ENCODE results near the gene ULBP1.
"Not testable (repeated sequence)": the region's sequence is repeated elsewhere in the genome, so short reads cannot be mapped to it uniquely, and the experiment has no call there.

The ULBP1 gene

DNA sequence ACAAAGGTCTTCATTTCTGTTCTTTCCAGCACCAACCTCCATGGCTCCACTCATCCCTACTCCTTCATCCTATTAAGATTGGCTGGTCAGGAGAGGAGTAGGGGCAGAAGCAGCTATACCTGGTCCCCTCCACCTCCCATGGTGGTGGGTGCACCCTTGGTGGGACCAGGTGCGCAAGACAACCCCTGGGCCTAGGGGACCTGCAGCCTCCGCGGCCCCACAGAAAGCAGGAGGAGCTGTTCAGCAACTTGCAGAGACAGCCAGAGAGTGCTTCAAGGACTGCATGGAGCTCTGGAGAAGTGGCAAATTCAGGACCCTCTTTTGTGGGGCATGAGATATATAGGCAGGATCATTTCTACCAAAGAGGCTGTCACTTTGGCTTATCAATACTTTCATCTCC is 12.1 kb upstream of the ULBP1 start:
- no peak for DNase-seq (ENCODE audit: low spot score)
- no peak for FAIRE-seq

DNA sequence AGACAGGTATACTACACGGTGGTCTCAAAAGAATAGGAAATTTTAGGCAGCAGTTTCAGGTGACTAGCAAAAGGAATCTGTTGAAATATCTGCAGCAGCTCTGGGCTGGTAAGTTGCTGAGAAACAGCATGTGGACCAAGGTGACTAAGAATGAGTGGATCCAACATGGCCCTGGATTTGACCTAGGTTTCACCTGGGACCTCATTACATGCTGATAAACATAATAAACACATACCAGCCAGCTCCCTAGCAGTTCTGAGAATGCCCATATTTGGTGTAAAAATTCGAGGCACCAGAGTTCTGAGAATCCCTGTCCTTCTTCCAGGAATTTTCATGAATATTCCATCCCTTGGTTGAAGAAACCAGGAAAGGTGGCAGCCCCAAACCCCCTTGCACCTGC is 10.4 kb upstream of the ULBP1 start:
- not testable (repeated sequence) for FAIRE-seq; DNase-seq (ENCODE audit: low spot score)

DNA sequence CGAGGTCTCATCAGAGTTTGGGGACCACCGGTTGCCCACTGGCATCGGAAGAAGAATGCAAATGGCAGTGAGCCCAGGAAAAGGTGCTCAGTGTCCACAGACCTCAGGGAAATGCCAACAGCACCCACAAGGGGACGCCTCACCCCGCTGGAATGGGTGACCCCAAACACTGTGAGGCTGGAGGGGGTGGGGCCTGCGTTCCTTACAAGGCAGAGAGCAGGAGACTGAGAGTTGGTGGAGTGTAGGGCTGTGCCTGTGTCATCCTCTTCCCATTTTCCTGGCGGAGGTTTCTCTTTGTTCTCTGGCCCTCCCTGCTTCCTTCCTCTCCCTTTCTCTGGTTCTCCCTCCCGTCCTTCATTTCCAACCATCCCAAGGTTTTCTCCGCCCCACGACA is 9.8 kb upstream of the ULBP1 start:
- not testable (repeated sequence) for FAIRE-seq; DNase-seq (ENCODE audit: low spot score)

DNA sequence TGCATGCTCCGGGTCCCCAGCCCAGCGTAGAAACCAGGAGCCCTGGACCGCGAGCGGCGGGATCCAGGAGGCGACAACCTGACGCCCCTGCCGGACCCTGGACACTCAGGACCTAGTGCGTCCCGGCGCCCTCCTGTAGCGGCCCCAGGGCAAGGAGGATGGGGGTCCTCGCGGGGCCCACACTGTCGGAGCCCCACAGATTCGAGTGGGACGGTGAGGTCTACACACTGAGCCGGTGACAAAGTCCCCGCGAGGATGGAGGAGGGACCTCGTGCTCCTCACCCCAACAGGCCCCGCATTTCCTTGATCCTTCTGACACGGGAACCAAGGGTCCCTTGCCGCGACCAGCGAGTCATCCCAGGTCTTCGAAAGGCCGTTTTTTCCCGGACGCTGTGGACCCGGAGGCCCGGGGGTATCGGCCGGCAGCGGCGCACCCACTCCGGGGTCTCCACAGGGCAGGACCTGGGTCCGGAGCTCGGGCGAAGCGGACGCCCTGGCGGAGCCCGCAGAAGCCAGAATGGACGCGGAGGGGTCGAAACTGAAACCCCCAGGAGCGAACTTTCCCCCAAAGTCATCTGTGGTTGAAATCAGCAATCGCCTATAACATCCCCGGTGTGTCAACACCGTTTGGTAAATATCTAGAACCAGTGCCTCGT is 9.3 kb upstream of the ULBP1 start:
- DNase-seq (ENCODE audit: low spot score); FAIRE-seq: not testable (repeated sequence)

DNA sequence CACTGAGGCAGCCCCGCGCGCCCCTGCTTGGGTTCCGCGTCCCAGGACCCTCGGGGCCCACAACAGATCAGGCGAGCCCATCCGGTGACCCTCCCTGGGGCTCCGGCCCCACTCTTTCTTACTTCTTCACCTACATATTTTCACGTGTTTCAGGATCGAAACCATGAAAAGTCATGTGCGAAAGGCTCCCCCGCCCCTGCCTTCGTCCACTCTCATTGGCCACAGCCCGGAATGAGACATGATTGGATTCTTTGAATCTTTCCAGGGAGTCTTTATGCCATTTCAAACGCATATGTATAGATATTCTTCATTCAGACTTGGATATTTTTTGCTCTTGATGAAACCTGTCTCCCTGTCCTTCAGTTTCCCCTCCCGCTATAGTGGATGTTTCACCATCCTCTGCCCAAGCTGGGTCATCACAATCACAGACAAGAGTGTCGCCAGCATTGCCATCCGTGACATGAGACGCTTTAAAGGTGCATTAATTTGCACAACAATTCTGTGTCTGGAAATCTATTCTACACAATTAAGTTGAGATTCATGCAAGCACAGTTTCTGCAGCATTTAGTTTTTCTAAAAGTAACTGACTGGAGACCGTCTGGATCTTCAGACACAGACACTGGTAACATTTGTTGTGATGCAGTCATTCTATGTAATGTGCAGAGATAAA is 8.6 kb upstream of the ULBP1 start:
- not testable (repeated sequence) for DNase-seq (ENCODE audit: low spot score); FAIRE-seq

DNA sequence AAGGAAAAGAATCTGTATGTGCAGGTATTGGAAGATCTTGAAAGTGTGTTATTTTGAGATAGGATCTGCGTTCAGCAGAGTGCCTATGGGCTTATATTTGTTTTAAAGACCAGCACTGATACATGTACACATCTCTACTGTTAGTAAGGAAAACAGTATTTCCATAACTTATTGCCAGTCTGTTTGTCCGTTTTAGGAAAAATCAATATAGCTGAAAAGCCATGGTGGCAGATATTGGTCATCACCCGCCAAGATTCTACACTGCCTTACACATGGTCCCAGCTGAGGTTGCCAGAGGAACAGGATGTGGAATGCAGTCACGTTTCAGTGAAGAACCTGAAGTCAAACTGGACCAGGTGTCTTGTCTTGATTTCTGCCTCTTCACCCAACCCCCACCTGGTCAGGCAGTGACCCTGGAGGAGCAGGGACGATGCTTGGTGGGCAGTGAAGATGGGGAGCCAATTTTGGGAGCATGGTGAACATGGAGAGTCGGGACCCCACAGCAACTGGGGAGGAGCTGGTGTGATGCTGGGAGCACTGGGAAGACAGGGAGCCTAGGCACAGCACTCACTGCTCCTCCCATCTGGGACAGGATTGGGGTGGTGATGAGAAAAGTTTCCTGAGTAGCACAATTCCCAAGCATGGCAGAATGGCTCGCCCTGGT is 8.0 kb upstream of the ULBP1 start:
- not testable (repeated sequence) for DNase-seq (ENCODE audit: low spot score)
- peak; percentile 35 for FAIRE-seq

DNA sequence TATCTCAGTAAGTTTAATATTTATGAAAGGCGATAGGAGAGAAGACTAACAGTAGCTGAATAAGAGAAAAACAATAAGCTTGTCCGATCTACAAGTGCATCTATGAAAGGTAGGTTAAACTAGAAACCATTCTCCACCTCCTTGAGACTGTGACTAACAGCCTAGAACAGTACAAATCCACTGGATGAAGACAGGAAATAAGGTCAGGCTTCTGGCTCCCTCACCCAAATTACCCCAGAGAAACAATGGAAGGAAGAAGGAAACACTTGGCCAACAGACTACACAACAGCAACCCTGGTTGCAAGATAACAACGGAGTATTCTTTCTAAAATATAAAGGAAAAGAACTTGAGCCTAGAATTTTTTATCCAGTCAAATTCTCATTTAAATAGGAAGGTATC is 5.6 kb upstream of the ULBP1 start:
- not testable (repeated sequence) for DNase-seq (ENCODE audit: low spot score); FAIRE-seq

DNA sequence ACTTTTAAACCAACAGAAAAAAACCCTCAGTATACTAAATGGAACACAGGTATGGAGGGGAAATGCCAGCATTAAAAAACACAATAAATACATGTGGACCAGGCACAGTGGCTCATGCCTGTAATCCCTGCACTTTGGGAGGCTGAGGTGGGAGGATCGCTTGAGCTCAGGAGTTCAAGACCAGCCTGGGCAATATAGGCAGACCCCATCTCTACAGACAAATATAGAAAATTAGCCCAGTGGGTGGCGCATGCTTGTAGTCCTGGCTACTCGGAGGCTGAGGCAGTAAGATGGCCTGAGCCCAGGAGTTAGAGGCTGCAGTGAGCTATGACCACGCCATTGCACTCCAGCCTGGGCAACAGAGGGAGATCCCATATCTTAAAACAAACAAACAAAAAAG is 3.9 kb upstream of the ULBP1 start:
- not testable (repeated sequence) for FAIRE-seq; DNase-seq (ENCODE audit: low spot score)

DNA sequence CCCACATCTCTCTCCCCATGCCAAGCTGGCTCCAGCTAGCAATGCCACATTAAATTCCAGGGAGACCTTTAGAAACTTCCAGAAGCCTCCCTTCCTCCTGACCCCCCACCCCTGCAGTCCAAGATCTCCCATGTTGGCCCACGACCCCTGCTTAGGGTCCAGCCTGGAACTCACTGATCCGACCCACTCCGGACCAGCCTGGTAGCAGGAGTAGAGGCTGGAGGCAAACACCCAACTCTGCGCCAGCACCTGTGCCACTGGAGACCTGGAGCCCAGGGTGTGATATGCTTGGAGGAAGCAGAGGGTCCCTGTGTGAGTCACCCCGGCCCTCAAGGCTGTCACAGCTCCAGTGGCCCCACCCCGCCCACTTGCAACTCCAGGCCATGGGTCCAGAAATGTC is 3.3 kb upstream of the ULBP1 start:
- FAIRE-seq = no peak
- DNase-seq (ENCODE audit: low spot score) = no peak

DNA sequence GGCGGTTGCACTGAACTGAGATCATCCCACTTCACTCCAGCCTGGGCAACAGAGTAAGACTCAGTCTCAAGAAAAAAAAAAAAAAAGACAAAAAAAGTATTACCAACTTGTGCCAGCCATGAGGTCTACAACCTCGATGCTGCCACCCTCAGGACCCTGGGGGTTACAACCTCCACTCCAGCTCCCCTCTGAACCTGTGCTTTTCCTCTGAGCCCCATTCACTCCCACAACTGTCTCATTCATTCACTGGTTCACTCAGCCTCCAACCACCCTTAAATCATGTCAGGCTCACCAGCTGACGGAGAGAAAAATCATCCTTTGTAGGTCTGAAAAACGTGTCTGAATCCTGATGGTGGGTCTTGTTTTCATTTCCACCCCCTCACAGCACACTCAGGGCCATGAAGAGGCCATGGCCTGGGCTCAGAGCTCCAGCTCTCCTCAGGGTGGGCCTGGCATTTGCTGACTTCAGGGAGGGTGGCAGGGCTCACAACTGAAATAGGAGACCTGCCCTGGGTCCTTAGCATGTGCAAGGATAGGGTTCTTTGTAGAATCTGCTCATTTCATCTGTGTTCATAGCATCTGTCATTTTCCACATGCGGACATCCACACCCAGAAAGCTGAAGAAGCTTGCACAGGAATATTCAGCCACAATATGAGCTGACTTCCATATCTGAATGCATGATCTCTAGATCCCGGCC is 1.9 kb upstream of the ULBP1 start:
- DNase-seq (ENCODE audit: low spot score) (peak; percentile 35), FAIRE-seq (no peak)

DNA sequence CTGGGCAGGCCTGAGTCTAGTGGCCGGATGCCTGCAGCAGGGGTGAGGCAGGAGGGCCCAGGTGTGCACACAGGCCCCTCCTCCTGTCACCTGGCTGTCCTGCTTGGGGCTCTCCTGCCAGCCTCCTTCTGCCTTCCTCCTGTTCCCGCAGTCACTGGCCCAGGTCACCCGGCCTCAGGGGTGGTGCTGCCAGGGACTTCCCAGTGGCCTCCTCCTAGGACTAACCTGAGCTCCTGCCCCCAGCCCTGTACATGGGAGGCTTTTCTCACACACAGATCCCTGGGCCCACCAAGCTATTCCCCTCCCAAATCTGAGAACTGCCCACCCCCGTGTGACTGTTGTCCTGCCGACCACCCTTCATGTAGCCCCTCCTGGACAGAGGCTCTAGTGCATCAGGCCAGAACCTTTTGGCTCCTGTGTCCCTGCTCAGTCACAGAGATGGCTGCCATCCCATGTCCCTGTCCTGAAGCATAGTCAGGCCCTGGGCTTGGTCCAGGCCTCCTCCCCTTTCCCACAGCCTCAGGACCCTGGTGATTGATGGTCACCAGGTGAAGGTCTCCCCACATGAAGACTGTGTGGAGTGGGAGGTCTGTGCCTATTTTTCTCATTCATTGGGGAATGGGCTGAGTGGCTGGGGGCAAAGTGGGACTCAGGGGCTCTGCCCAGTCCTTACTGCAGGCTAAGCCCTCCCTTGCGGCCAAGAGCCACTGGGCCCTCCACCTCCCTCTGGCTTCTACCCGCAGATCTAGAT is 1.1 kb upstream of the ULBP1 start:
- FAIRE-seq = peak; percentile 17
- DNase-seq (ENCODE audit: low spot score) = no peak

DNA sequence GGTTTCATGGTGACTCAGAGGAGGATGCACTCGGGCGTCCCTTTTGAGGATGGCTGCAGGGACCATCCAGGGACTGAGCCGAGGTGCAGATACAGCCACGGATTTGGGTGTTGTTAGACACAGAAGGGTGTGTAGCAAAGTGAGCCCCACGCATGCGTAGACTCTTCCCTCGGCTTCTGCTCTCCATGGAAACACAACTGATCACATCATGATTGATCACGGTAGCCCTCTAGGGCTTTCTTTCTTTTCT is 606 bp upstream of the ULBP1 start:
- no peak for FAIRE-seq

DNA sequence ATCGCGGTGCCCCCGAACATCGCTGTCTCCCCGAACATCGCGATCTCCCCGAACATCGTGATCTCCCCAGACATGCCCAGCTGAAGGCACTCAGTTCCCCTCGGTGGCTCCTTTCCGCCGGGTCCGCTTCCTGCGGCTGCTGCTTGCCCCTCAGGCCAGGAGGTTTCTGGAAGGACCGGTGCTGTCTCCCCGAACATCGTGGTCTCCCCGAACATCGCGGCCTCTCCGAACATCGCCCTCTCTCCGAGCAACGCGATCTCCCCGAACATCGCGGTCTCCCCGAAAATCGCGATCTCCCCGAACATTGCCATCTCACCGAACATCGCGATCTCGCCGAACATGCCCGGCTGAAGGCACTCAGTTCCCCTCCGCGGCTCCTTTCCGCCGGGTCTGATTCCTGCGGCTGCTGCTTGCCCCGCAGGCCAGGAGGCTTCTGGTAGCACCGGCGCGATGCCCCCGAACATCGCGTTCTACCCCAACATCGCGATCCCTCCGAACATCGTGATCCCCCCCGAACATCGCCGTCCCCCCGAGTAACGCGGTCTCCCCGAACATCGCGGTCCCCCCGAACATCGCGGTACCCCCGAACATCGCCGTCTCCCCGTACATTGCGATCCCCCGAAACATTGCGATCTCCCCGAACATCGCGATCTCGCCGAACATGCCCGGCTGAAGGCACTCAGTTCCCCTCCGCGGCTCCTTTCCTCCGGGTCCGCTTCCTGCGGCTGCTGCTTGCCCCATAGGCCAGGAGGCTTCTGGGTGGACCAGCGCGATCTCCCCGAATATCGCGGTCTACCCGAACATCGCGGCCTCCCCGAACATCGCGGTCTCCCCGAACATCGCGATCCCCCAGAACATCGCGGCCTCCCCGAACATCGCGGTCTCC is 808 bp downstream of the ULBP1 start:
- no peak for FAIRE-seq

More for the DNA sequence above, 606 bp upstream of the ULBP1 start:
- DNase-seq (ENCODE audit: low spot score) = peak; percentile 90

DNA sequence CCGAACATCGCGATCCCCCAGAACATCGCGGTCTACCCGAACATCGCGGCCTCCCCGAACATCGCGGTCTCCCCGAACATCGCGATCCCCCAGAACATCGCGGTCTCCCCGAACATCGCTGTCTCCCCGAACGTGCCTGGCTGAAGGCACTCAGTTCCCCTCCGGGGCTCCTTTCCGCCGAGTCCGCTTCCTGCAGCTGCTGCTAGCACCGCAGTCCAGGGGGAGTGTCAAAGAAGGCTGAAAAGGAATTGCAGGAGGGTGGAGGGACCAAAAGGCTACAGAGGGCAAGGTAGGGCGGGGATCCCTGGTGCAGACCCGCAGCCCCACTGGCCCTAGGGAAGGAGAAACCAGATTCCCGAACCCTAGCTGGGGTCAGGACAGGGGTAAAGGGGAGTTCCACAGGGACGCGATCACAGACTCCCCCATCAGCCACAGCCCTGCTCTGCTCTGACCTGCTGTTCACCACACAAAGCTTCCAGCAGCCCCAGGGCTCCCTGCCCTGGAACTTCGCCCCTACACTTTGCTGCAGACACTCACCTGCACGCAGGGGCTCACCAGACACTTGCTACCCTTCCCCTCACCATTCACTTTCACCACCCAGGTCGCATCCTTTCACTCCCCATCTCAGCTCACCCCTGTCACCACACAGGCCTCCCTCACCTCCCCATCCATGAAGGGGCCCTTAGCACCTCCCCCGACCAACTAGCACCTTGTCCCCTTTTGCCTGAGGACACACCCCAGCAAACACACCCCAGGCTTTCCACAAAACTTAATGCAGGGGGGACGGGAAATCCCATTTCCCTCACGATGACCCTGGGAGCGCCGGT is 1.7 kb downstream of the ULBP1 start:
- FAIRE-seq = no peak

More for the DNA sequence above, 808 bp downstream of the ULBP1 start:
- DNase-seq (ENCODE audit: low spot score) = no peak

DNA sequence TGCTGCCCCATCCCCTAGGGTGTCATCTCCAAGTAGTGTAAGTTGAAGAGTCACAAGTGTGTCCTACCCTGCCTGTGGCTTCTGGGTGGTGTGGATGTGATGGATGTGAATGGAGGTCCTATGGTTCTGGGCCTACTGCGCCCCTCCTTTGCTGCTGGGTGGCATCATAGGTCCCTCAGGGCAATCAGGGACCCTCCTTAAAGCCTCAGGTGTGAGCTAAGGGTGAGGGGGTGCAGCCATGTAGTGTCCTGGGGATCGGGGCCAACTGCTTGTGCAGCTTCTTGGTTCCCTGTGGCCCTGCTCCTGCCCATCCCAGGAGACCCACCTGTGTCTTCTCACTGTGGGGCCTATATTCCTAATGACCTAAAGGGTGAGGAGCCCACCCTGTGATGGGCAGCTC is 2.6 kb downstream of the ULBP1 start:
- FAIRE-seq; DNase-seq (ENCODE audit: low spot score): not testable (repeated sequence)

More for the DNA sequence above, 1.7 kb downstream of the ULBP1 start:
- DNase-seq (ENCODE audit: low spot score) = no peak

DNA sequence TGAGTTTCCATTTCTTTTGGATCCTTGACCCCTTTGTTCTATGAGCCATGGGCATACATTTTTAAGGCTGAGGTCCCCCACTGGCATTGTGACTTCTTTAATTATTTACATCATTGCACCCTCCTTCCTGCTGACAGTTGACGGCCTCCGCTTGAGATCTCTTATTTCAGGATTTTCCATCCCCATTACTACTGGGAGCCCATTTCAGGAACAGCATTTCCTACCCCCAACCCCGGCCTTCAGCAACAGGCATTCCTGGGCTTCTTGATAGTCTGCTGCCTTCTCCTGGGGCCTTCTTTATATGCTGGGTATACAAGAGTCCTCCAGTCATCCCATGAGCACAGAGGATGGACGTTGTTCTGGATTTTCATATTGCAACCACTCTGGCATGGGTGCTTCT is 3.8 kb downstream of the ULBP1 start:
- FAIRE-seq (no peak), DNase-seq (ENCODE audit: low spot score) (no peak)

DNA sequence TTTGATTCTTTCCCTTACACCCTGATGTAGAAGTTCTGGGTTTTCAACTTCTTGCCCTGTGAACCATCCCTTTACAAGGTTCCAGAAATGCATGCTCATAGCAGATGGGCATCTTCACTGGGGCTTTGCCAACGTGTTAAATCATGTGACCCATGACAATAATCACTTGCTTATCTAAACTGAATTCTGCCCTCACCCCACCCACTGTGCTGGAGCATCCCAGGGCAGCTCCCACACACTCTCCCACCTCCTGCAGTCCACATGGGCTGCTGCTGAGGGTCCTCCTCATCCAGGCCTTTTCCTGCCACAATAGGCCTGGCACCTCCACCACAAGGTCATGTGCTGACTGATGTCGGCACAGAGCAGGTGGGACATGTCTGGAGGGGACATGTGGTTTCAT is 4.3 kb downstream of the ULBP1 start:
- not testable (repeated sequence) for DNase-seq (ENCODE audit: low spot score); FAIRE-seq

DNA sequence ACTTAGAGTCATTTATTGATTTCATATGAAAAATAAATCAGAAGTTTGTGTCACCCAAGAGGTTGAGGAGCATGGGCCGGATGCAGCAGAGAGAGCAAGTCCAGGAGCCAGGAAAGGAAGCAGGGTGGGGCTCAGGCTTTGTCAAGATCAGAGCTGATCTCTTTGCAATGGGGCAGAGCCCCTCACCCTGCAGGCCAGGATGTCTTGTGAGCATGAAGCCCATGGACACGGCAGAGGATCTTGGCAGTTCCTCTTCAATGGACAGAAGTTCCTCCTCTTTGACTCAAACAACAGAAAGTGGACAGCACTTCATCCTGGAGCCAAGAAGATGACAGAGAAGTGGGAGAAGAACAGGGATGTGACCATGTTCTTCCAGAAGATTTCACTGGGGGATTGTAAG is 5.2 kb downstream of the ULBP1 start:
- DNase-seq (ENCODE audit: low spot score); FAIRE-seq: not testable (repeated sequence)

DNA sequence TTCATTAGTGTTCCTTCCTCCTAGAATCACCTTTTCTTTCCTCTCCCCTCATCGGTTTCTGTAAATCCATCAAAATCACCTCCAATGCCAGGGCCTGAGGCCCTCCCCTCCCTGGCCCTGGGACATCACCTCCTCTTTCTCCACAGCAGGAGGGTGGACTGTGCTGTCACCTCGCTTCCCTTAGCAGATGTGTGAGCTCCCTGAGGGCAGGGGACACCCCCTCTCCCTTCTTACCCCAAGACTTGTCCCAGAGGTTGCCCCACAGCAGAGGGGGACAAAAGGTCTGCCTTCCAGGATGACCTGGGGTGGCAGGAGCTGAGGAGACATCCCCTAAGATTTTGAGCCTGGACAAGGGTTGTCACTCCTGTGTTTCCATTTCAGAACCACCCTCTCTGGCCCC is 5.9 kb downstream of the ULBP1 start:
- no peak for DNase-seq (ENCODE audit: low spot score)

More for the DNA sequence above, 5.9 kb downstream of the ULBP1 start:
- no peak for FAIRE-seq

All from urothelium cell line (cell line).